ENCODE measurements around the gene ZNF766.
A peak's percentile ranks its signal among the peaks of the same experiment; 100 is the strongest.
"Not testable (repeated sequence)": the region's sequence is repeated elsewhere in the genome, so short reads cannot be mapped to it uniquely, and the experiment has no call there.

Gene ZNF766

GRCh38 chr19:52274191-52274590, 4.8 kb downstream of the ZNF766 start:
- H3K4me1 ChIP-seq (ENCODE audit: control insufficient read depth in 1 of 2, insufficient read depth in 2 of 2, low read length in 2 of 2), result peaks cover 0 to 12% of the 10 kb centered on the region in 2 donors
- no peak overlapping the region for H3K9ac ChIP-seq (ENCODE audit: low read depth in 1 of 2, low read length in 2 of 2)
- no peak overlapping the region for H3K27ac ChIP-seq (ENCODE audit: low read depth, low read length)
- H3K27me3 ChIP-seq (ENCODE audit: control insufficient read depth in 1 of 2, insufficient read depth in 2 of 2, low read length in 2 of 2), result no peaks in the 10 kb centered on the region
- peak overlapping the region in 1 of 2 donors; percentile 28 for H3K4me3 ChIP-seq (ENCODE audit: low read depth in 1 of 2, low read length in 2 of 2)
- peaks cover 20 to 27% of the 10 kb centered on the region in 2 donors for H3K36me3 ChIP-seq (ENCODE audit: control insufficient read depth in 1 of 2, insufficient read depth in 2 of 2, low read length in 2 of 2)
- H3K9me3 ChIP-seq (ENCODE audit: control insufficient read depth in 1 of 2, low read length in 2 of 2), result peaks cover 23 to 33% of the 10 kb centered on the region in 2 donors

- no peak overlapping the region for H3K9ac ChIP-seq (ENCODE audit: low read depth in 1 of 2, low read length in 2 of 2)
- H3K27ac ChIP-seq (ENCODE audit: low read depth, low read length), result no peak overlapping the region
- peaks cover 20 to 27% of the 10 kb centered on the region in 2 donors for H3K36me3 ChIP-seq (ENCODE audit: control insufficient read depth in 1 of 2, insufficient read depth in 2 of 2, low read length in 2 of 2)
- H3K4me1 ChIP-seq (ENCODE audit: control insufficient read depth in 1 of 2, insufficient read depth in 2 of 2, low read length in 2 of 2), result peaks cover 0 to 5% of the 10 kb centered on the region in 2 donors
- H3K27me3 ChIP-seq (ENCODE audit: control insufficient read depth in 1 of 2, insufficient read depth in 2 of 2, low read length in 2 of 2), result no peaks in the 10 kb centered on the region
- H3K9me3 ChIP-seq (ENCODE audit: control insufficient read depth in 1 of 2, low read length in 2 of 2), result peaks cover 23 to 35% of the 10 kb centered on the region in 2 donors
- no peak overlapping the region for H3K4me3 ChIP-seq (ENCODE audit: low read depth in 1 of 2, low read length in 2 of 2)
These were observed 6.6 kb downstream of the ZNF766 start for GRCh38 chr19:52275988-52276387.

GRCh38 chr19:52277471-52277870, 8.1 kb downstream of the ZNF766 start:
- Histone ChIP-seq H3K36me3 (ENCODE audit: control insufficient read depth in 1 of 2, insufficient read depth in 2 of 2, low read length in 2 of 2) (peaks cover 20 to 31% of the 10 kb centered on the region in 2 donors), H3K9me3 (ENCODE audit: control insufficient read depth in 1 of 2, low read length in 2 of 2) (peaks cover 23 to 42% of the 10 kb centered on the region in 2 donors), H3K27ac (ENCODE audit: low read depth, low read length) (no peak overlapping the region), H3K9ac (ENCODE audit: low read depth in 1 of 2, low read length in 2 of 2) (no peak overlapping the region), H3K27me3 (ENCODE audit: control insufficient read depth in 1 of 2, insufficient read depth in 2 of 2, low read length in 2 of 2) (no peaks in the 10 kb centered on the region), H3K4me3 (ENCODE audit: low read depth in 1 of 2, low read length in 2 of 2) (no peak overlapping the region), H3K4me1 (ENCODE audit: control insufficient read depth in 1 of 2, insufficient read depth in 2 of 2, low read length in 2 of 2) (no peaks in the 10 kb centered on the region)

- Histone ChIP-seq H3K27me3 (ENCODE audit: control insufficient read depth in 1 of 2, insufficient read depth in 2 of 2, low read length in 2 of 2) (no peaks in the 10 kb centered on the region), H3K9me3 (ENCODE audit: control insufficient read depth in 1 of 2, low read length in 2 of 2) (peaks cover 22 to 42% of the 10 kb centered on the region in 2 donors), H3K27ac (ENCODE audit: low read depth, low read length) (no peak overlapping the region), H3K4me3 (ENCODE audit: low read depth in 1 of 2, low read length in 2 of 2) (no peak overlapping the region), H3K4me1 (ENCODE audit: control insufficient read depth in 1 of 2, insufficient read depth in 2 of 2, low read length in 2 of 2) (no peaks in the 10 kb centered on the region), H3K36me3 (ENCODE audit: control insufficient read depth in 1 of 2, insufficient read depth in 2 of 2, low read length in 2 of 2) (peaks cover 43 to 76% of the 10 kb centered on the region in 2 donors), H3K9ac (ENCODE audit: low read depth in 1 of 2, low read length in 2 of 2) (no peak overlapping the region)
These were observed 16.9 kb downstream of the ZNF766 start for GRCh38 chr19:52286256-52286655.

- Histone ChIP-seq H3K4me3 (ENCODE audit: low read depth in 1 of 2, low read length in 2 of 2) (no peak overlapping the region), H3K27me3 (ENCODE audit: control insufficient read depth in 1 of 2, insufficient read depth in 2 of 2, low read length in 2 of 2) (no peaks in the 10 kb centered on the region), H3K9me3 (ENCODE audit: control insufficient read depth in 1 of 2, low read length in 2 of 2) (peaks cover 14 to 31% of the 10 kb centered on the region in 2 donors), H3K9ac (ENCODE audit: low read depth in 1 of 2, low read length in 2 of 2) (no peak overlapping the region), H3K36me3 (ENCODE audit: control insufficient read depth in 1 of 2, insufficient read depth in 2 of 2, low read length in 2 of 2) (peaks cover 26 to 37% of the 10 kb centered on the region in 2 donors), H3K27ac (ENCODE audit: low read depth, low read length) (no peak overlapping the region), H3K4me1 (ENCODE audit: control insufficient read depth in 1 of 2, insufficient read depth in 2 of 2, low read length in 2 of 2) (peaks cover 4% of the 10 kb centered on the region in 2 donors)
These were observed 22.4 kb downstream of the ZNF766 start for GRCh38 chr19:52291781-52292180.

GRCh38 chr19:52292946-52293345, 23.6 kb downstream of the ZNF766 start:
- H3K9ac ChIP-seq (ENCODE audit: low read depth in 1 of 2, low read length in 2 of 2); H3K4me1 ChIP-seq (ENCODE audit: control insufficient read depth in 1 of 2, insufficient read depth in 2 of 2, low read length in 2 of 2): not testable (repeated sequence)
- peaks cover 14 to 31% of the 10 kb centered on the region in 2 donors for H3K9me3 ChIP-seq (ENCODE audit: control insufficient read depth in 1 of 2, low read length in 2 of 2)

GRCh38 chr19:52296400-52296772, 27.0 kb downstream of the ZNF766 start:
- Histone ChIP-seq H3K9ac (ENCODE audit: low read depth in 1 of 2, low read length in 2 of 2) (peak overlapping the region; percentile 64 to 74), H3K9me3 (ENCODE audit: control insufficient read depth in 1 of 2, low read length in 2 of 2) (peaks cover 16 to 17% of the 10 kb centered on the region in 2 donors), H3K4me3 (ENCODE audit: low read depth in 1 of 2, low read length in 2 of 2) (peak overlapping the region; percentile 79 to 85), H3K27me3 (ENCODE audit: control insufficient read depth in 1 of 2, insufficient read depth in 2 of 2, low read length in 2 of 2) (no peaks in the 10 kb centered on the region), H3K27ac (ENCODE audit: low read depth, low read length) (no peak overlapping the region), H3K4me1 (ENCODE audit: control insufficient read depth in 1 of 2, insufficient read depth in 2 of 2, low read length in 2 of 2) (peaks cover 4% of the 10 kb centered on the region in 2 donors), H3K36me3 (ENCODE audit: control insufficient read depth in 1 of 2, insufficient read depth in 2 of 2, low read length in 2 of 2) (peaks cover 11 to 27% of the 10 kb centered on the region in 2 donors)

More at GRCh38 chr19:52292946-52293345, 23.6 kb downstream of the ZNF766 start:
- not testable (repeated sequence) for H3K27me3 ChIP-seq (ENCODE audit: control insufficient read depth in 1 of 2, insufficient read depth in 2 of 2, low read length in 2 of 2); H3K4me3 ChIP-seq (ENCODE audit: low read depth in 1 of 2, low read length in 2 of 2); H3K27ac ChIP-seq (ENCODE audit: low read depth, low read length)
- peaks cover 22 to 35% of the 10 kb centered on the region in 2 donors for H3K36me3 ChIP-seq (ENCODE audit: control insufficient read depth in 1 of 2, insufficient read depth in 2 of 2, low read length in 2 of 2)

GRCh38 chr19:52296773-52297600, 27.6 kb downstream of the ZNF766 start, which contains the start of gene ZNF480:
Gene ZNF480, plus strand, starts transcription at chr19:52297169. Its CDS starts 3,244 bp downstream, at chr19:52300413.
- no peaks in the 10 kb centered on the region for H3K27me3 ChIP-seq (ENCODE audit: control insufficient read depth in 1 of 2, insufficient read depth in 2 of 2, low read length in 2 of 2)
- peaks cover 14 to 19% of the 10 kb centered on the region in 2 donors for H3K9me3 ChIP-seq (ENCODE audit: control insufficient read depth in 1 of 2, low read length in 2 of 2)
- H3K36me3 ChIP-seq (ENCODE audit: control insufficient read depth in 1 of 2, insufficient read depth in 2 of 2, low read length in 2 of 2), result peaks cover 10 to 28% of the 10 kb centered on the region in 2 donors
- peak within 1 kb of the TSS; percentile 91 to 98 for H3K4me3 ChIP-seq (ENCODE audit: low read depth in 1 of 2, low read length in 2 of 2)
- peak within 1 kb of the TSS; percentile 84 for H3K27ac ChIP-seq (ENCODE audit: low read depth, low read length)
- peak within 1 kb of the TSS; percentile 88 to 91 for H3K9ac ChIP-seq (ENCODE audit: low read depth in 1 of 2, low read length in 2 of 2)
- H3K4me1 ChIP-seq (ENCODE audit: control insufficient read depth in 1 of 2, insufficient read depth in 2 of 2, low read length in 2 of 2), result peaks cover 4% of the 10 kb centered on the region in 2 donors

GRCh38 chr19:52297601-52298364, 28.4 kb downstream of the ZNF766 start:
- Histone ChIP-seq H3K9me3 (ENCODE audit: control insufficient read depth in 1 of 2, low read length in 2 of 2) (peaks cover 16 to 25% of the 10 kb centered on the region in 2 donors), H3K4me1 (ENCODE audit: control insufficient read depth in 1 of 2, insufficient read depth in 2 of 2, low read length in 2 of 2) (peaks cover 4% of the 10 kb centered on the region in 2 donors), H3K36me3 (ENCODE audit: control insufficient read depth in 1 of 2, insufficient read depth in 2 of 2, low read length in 2 of 2) (peaks cover 9 to 33% of the 10 kb centered on the region in 2 donors), H3K9ac (ENCODE audit: low read depth in 1 of 2, low read length in 2 of 2) (peak overlapping the region; percentile 88 to 91), H3K27ac (ENCODE audit: low read depth, low read length) (no peak overlapping the region), H3K27me3 (ENCODE audit: control insufficient read depth in 1 of 2, insufficient read depth in 2 of 2, low read length in 2 of 2) (no peaks in the 10 kb centered on the region), H3K4me3 (ENCODE audit: low read depth in 1 of 2, low read length in 2 of 2) (peak overlapping the region; percentile 91 to 98)

- Histone ChIP-seq H3K27ac (ENCODE audit: low read depth, low read length) (no peak overlapping the region), H3K36me3 (ENCODE audit: control insufficient read depth in 1 of 2, insufficient read depth in 2 of 2, low read length in 2 of 2) (peaks cover 49 to 83% of the 10 kb centered on the region in 2 donors), H3K4me1 (ENCODE audit: control insufficient read depth in 1 of 2, insufficient read depth in 2 of 2, low read length in 2 of 2) (no peaks in the 10 kb centered on the region), H3K9me3 (ENCODE audit: control insufficient read depth in 1 of 2, low read length in 2 of 2) (peaks cover 62 to 73% of the 10 kb centered on the region in 2 donors), H3K9ac (ENCODE audit: low read depth in 1 of 2, low read length in 2 of 2) (no peak overlapping the region), H3K27me3 (ENCODE audit: control insufficient read depth in 1 of 2, insufficient read depth in 2 of 2, low read length in 2 of 2) (no peaks in the 10 kb centered on the region), H3K4me3 (ENCODE audit: low read depth in 1 of 2, low read length in 2 of 2) (peak overlapping the region in 1 of 2 donors; percentile 55)
These were observed 37.9 kb downstream of the ZNF766 start for GRCh38 chr19:52307275-52307674.

Data from duodenal mucosa (tissue), 2 donors.